ENCODE results near the gene CSNK1E.

DNA sequence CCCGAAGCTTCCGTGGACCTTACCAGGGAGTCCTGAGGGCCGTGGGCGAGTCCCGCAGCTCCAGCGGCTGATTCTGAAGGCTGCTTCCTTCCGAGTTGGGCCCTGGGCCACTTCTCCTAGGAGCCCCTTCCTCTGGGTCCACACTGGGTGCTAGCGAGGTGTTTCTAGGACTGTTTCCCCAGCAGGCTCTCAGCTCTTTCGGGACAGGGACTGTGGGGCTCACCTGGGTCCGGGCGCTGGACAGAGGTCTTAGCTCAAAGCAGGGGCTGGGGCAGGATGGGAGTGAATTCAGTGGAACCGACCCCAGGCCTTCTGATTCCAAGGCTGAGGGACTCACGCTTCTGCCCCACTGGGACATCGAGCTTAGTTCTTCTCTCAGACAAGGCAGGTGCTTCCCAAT, 29.3 kb upstream of the CSNK1E start:
- TF ChIP-seq, protein P1, sequence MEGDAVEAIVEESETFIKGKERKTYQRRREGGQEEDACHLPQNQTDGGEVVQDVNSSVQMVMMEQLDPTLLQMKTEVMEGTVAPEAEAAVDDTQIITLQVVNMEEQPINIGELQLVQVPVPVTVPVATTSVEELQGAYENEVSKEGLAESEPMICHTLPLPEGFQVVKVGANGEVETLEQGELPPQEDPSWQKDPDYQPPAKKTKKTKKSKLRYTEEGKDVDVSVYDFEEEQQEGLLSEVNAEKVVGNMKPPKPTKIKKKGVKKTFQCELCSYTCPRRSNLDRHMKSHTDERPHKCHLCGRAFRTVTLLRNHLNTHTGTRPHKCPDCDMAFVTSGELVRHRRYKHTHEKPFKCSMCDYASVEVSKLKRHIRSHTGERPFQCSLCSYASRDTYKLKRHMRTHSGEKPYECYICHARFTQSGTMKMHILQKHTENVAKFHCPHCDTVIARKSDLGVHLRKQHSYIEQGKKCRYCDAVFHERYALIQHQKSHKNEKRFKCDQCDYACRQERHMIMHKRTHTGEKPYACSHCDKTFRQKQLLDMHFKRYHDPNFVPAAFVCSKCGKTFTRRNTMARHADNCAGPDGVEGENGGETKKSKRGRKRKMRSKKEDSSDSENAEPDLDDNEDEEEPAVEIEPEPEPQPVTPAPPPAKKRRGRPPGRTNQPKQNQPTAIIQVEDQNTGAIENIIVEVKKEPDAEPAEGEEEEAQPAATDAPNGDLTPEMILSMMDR (optimal IDR thresholded peaks at IDR 0.05 in 1 of 3, IDR thresholded peaks at IDR 0.05 in 1 of 3, conservative IDR thresholded peaks at IDR 0.05 in 1 of 3; ENCODE audit: extremely low read depth in 1 of 3, insufficient read depth in 2 of 3, low read length in 3 of 3): no peak
- TF ChIP-seq EZH2 (IDR thresholded peaks at IDR 0.05; ENCODE audit: low read length): no peak
